H1 (cell line): Measurements from ENCODE around the gene SYT2. TPM values are rescaled to one million over a fixed set of nuclear protein-coding genes. Genes with fewer than 3 reads are reported as not detected.
"Not testable (repeated sequence)": the region's sequence is repeated elsewhere in the genome, so short reads cannot be mapped to it uniquely, and the experiment has no call there.

Experiments used
- CTCF ChIA-PET: fragments of 300-600 bp; sonication (Branson Sonifier 250); formaldehyde crosslinking; loops from one replicate; lab custom pipeline; 2021; ENCODE audit not compliant: partially characterized antibody; lab: Charles Lee
- POLR2A ChIA-PET: fragments of 300-600 bp; sonication (Branson Sonifier 250); formaldehyde crosslinking; loops from one replicate; lab custom pipeline; 2021; ENCODE audit warnings: inconsistent platforms; ENCODE audit not compliant: partially characterized antibody; lab: Charles Lee
- DNase-seq, 2 experiments: peaks; one replicate each; pipeline versions ENCODE4 v3.0.0 to v3.0.0-alpha.2; 2010 to 2022; ENCODE audit warnings: low spot score in 2 of 2, low read depth in 1 of 2, mixed read lengths in 1 of 2
- FAIRE-seq: peaks from 2 replicates; lab custom pipeline; 2011; peaks lifted over from hg19 to GRCh38; lab: Jason Lieb, UNC
- H2AFZ ChIP-seq: 2 replicates; pipeline ENCODE4 v1.8.1; 2012; ENCODE audit warnings: low read length, inconsistent platforms
- H2AK5ac ChIP-seq: 2 replicates; pipeline ENCODE4 v1.6.1; 2013; ENCODE audit warnings: low read depth, low read length
- H2BK120ac ChIP-seq: replicated peaks from 2 replicates; pipeline ENCODE3; 2013; ENCODE audit warnings: low read depth, low read length, inconsistent platforms
- H2BK12ac ChIP-seq: 2 replicates; pipeline ENCODE4 v1.6.1; 2013; ENCODE audit warnings: low read depth, low read length
- H2BK15ac ChIP-seq: 2 replicates; pipeline ENCODE4 v1.6.1; 2013; ENCODE audit warnings: low read length
- H2BK20ac ChIP-seq: 2 replicates; pipeline ENCODE4 v1.6.1; 2013; ENCODE audit warnings: low read length
- H2BK5ac ChIP-seq: 2 replicates; pipeline ENCODE4 v1.6.1; 2013; ENCODE audit warnings: low read depth, low read length
- H3K14ac ChIP-seq: 2 replicates; pipeline ENCODE4 v1.6.1; 2013; ENCODE audit warnings: inconsistent platforms; ENCODE audit not compliant: insufficient read length
- H3K18ac ChIP-seq: 2 replicates; pipeline ENCODE4 v1.6.1; 2013; ENCODE audit warnings: low read length; ENCODE audit errors: extremely low read depth
- H3K23ac ChIP-seq: 2 replicates; pipeline ENCODE4 v1.6.1; 2013; ENCODE audit warnings: inconsistent platforms; ENCODE audit not compliant: insufficient read length
- H3K23me2 ChIP-seq: 2 replicates; pipeline ENCODE4 v1.6.1; 2013; ENCODE audit warnings: low read depth, low read length
- H3K27ac ChIP-seq: 2 replicates; pipeline ENCODE4 v1.6.1; 2011; ENCODE audit warnings: low read depth, low read length, inconsistent platforms
- H3K27me3 ChIP-seq, 4 experiments: replicated peaks in 1 of 4; 1 replicate in 1 of 4; 2 replicates in 3 of 4; pipeline versions ENCODE4 v1.6.1 to v1.8.1; 2011 to 2013; ENCODE audit warnings: low read length in 3 of 4, mild to moderate bottlenecking in 3 of 4, inconsistent platforms in 2 of 4, mixed read lengths in 2 of 4, moderate library complexity in 1 of 4; ENCODE audit not compliant: control insufficient read depth in 3 of 4, insufficient read depth in 3 of 4; ENCODE audit errors: extremely low read depth in 1 of 4
- H3K36me3 ChIP-seq, 4 experiments: 2 replicates each; pipeline versions ENCODE4 v1.6.1 to v1.8.1; 2011 to 2013; ENCODE audit warnings: mild to moderate bottlenecking in 4 of 4, low read length in 3 of 4, moderate library complexity in 2 of 4, control low read depth in 1 of 4, inconsistent platforms in 1 of 4; ENCODE audit not compliant: insufficient read depth in 4 of 4, control insufficient read depth in 2 of 4
- H3K4ac ChIP-seq: replicated peaks from 2 replicates; pipeline ENCODE3; 2013; ENCODE audit warnings: low read length, low read depth, mixed read lengths, inconsistent platforms; ENCODE audit not compliant: insufficient read length
- H3K4me1 ChIP-seq, 4 experiments: replicated peaks in 1 of 4; 1 replicate in 1 of 4; 2 replicates in 3 of 4; pipeline versions ENCODE4 v1.6.1 to v1.8.1; 2011 to 2013; ENCODE audit warnings: low read length in 3 of 4, inconsistent platforms in 2 of 4, mixed read lengths in 1 of 4; ENCODE audit not compliant: insufficient read depth in 4 of 4, control insufficient read depth in 3 of 4
- H3K4me2 ChIP-seq, 2 experiments: 2 replicates each; pipeline versions ENCODE4 v1.6.1 to v1.8.1; 2011 to 2013; ENCODE audit warnings: low read depth in 2 of 2, low read length in 2 of 2, control low read depth in 1 of 2, inconsistent platforms in 1 of 2, mild to moderate bottlenecking in 1 of 2; ENCODE audit not compliant: insufficient read depth in 1 of 2
- H3K4me3 ChIP-seq, 4 experiments: fragments of 200-600, 300-600 bp in 1 of 4; sonication (generic), shearing (Covaris generic), sonication (Bioruptor Twin) in 1 of 4; 2 replicates each; pipeline versions ENCODE4 v1.5.1 to v1.8.1; 2011 to 2016; ENCODE audit warnings: low read length in 4 of 4, low read depth in 3 of 4, control low read depth in 2 of 4, inconsistent platforms in 2 of 4, mild to moderate bottlenecking in 2 of 4, mixed read lengths in 1 of 4, moderate library complexity in 1 of 4; ENCODE audit not compliant: insufficient read depth in 2 of 4; ENCODE audit errors: extremely low read depth in 1 of 4
- H3K56ac ChIP-seq: replicated peaks from 2 replicates; pipeline ENCODE3; 2013; ENCODE audit warnings: low read depth, mild to moderate bottlenecking, mixed read lengths, low read length, inconsistent platforms; ENCODE audit not compliant: insufficient read length
- H3K79me1 ChIP-seq: 2 replicates; pipeline ENCODE4 v1.6.1; 2013; ENCODE audit warnings: low read depth, low read length, control low read depth
- H3K79me2 ChIP-seq, 2 experiments: 2 replicates each; pipeline versions ENCODE4 v1.6.1 to v1.8.1; 2012 to 2013; ENCODE audit warnings: low read length in 2 of 2, mild to moderate bottlenecking in 2 of 2, inconsistent platforms in 1 of 2; ENCODE audit not compliant: insufficient read depth in 2 of 2, control insufficient read depth in 1 of 2
- H3K9ac ChIP-seq, 4 experiments: replicated peaks in 1 of 4; 1 replicate in 1 of 4; 2 replicates in 3 of 4; pipeline versions ENCODE4 v1.6.1 to v1.8.1; 2011 to 2013; ENCODE audit warnings: low read depth in 3 of 4, low read length in 3 of 4, control low read depth in 2 of 4, mild to moderate bottlenecking in 2 of 4, moderate library complexity in 2 of 4, inconsistent platforms in 1 of 4; ENCODE audit errors: extremely low read depth in 1 of 4
- H3K9me3 ChIP-seq, 2 experiments: 2 replicates each; pipeline versions ENCODE4 v1.6.1 to v1.8.1; 2012 to 2013; ENCODE audit warnings: mild to moderate bottlenecking in 2 of 2, moderate library complexity in 2 of 2, control low read depth in 1 of 2, inconsistent platforms in 1 of 2, low read depth in 1 of 2, low read length in 1 of 2, mixed read lengths in 1 of 2; ENCODE audit not compliant: insufficient read depth in 2 of 2
- H4K20me1 ChIP-seq, 2 experiments: replicated peaks in 1 of 2; 2 replicates each; pipeline versions ENCODE3 to v1.8.1; 2011 to 2013; ENCODE audit warnings: inconsistent platforms in 2 of 2, low read length in 2 of 2, mild to moderate bottlenecking in 1 of 2; ENCODE audit not compliant: insufficient read depth in 2 of 2, control insufficient read depth in 1 of 2
- H4K5ac ChIP-seq: 2 replicates; pipeline ENCODE4 v1.6.1; 2013; ENCODE audit warnings: low read length, low read depth, mixed read lengths, inconsistent platforms; ENCODE audit not compliant: insufficient read length
- H4K8ac ChIP-seq: 2 replicates; pipeline ENCODE4 v1.8.0; 2013; ENCODE audit warnings: mild to moderate bottlenecking, moderate library complexity, low read length, inconsistent platforms; ENCODE audit not compliant: insufficient read depth; ENCODE audit errors: extremely low read depth
- H4K91ac ChIP-seq: replicated peaks from 2 replicates; pipeline ENCODE3; 2013; ENCODE audit warnings: low read length, mixed read lengths, inconsistent platforms; ENCODE audit not compliant: insufficient read length
- WGBS, 2 experiments: shearing (Covaris generic) in 1 of 2; methylation state at CpG; one replicate each; pipeline versions ENCODE4 v1.1.6 to v1.1.7; 2013 to 2015; ENCODE audit warnings: low lambda C conversion rate in 2 of 2, mixed read lengths in 2 of 2, inconsistent platforms in 1 of 2, low coverage in 1 of 2, missing lambda C conversion rate in 1 of 2; ENCODE audit not compliant: insufficient replicate concordance in 2 of 2, insufficient coverage in 1 of 2, insufficient read length in 1 of 2; ENCODE audit errors: extremely low coverage in 1 of 2, missing lambda C conversion rate in 1 of 2; 5-methylcytosine and 5-hydroxymethylcytosine counted together
- polyA plus RNA-seq, 7 experiments: library from polyadenylated mRNA; depleted of rRNA in 3 of 7; stranded (reverse) in 5 of 7; unstranded in 2 of 7; fragments of >200 nt in 5 of 7; fragments of 200-250 nt in 2 of 7; gene quantifications; 1 replicate in 5 of 7; 2 replicates in 1 of 7; 4 replicates in 1 of 7; pipeline versions ENCODE4 v1.2.1 to v1.2.3, GENCODE V29; 2011 to 2013; ENCODE audit warnings: missing spikeins in 2 of 7, mixed read lengths in 2 of 7
- total RNA-seq: library from RNA; stranded (reverse); fragmentation: NEBNext Ultra II Directional; extraction: Animal tissue kit (Norgen Biotek cat#: 25700); gene quantifications from 2 replicates; pipeline ENCODE4 v1.2.1, GENCODE V29; 2021

SYT2 gene
- total and polyA plus RNA-seq, 2 of the 8 experiments (the other 6 are each of a cell fraction or from before 2014, with no cell fraction given), result 2.8 to 11.0 TPM

GRCh38 chr1:202553078-202553477 is 157.2 kb downstream of the SYT2 start:
- H2BK15ac ChIP-seq, H3K56ac ChIP-seq, H3K79me2 ChIP-seq, H3K14ac ChIP-seq, H3K9me3 ChIP-seq, DNase-seq, H3K4me3 ChIP-seq, H2BK5ac ChIP-seq, H4K20me1 ChIP-seq, H4K5ac ChIP-seq, H3K9ac ChIP-seq, FAIRE-seq, H2BK12ac ChIP-seq, H3K79me1 ChIP-seq, POLR2A ChIA-PET, H3K36me3 ChIP-seq, H2AFZ ChIP-seq, H3K4me2 ChIP-seq, H3K18ac ChIP-seq, H3K4me1 ChIP-seq, H3K27ac ChIP-seq, H3K23ac ChIP-seq, H2BK120ac ChIP-seq, H3K4ac ChIP-seq, H3K23me2 ChIP-seq, H4K91ac ChIP-seq, H4K8ac ChIP-seq, H3K27me3 ChIP-seq, H2AK5ac ChIP-seq, H2BK20ac ChIP-seq: not testable (repeated sequence)
- CTCF ChIA-PET, result interaction anchor here (0.7 to 4.1 kb wide), 5 partner anchors 9 to 50 kb away, joined by 3 to 22 read pairs (median 7); no protein-coding TSS in a partner anchor
- WGBS, 2 experiments, result 95% methylated on average over 1 of the region's 1 CpG; no CpG with 5 or more reads in 1 of the 2 experiments

GRCh38 chr1:202552615-202553014 is 157.6 kb downstream of the SYT2 start:
- H2BK15ac ChIP-seq, H2BK12ac ChIP-seq, H3K23ac ChIP-seq, DNase-seq, H2BK120ac ChIP-seq, H4K5ac ChIP-seq, H3K79me1 ChIP-seq, H3K9ac ChIP-seq, H2BK20ac ChIP-seq, H3K27ac ChIP-seq, FAIRE-seq, H2AK5ac ChIP-seq, H3K56ac ChIP-seq, H3K4me2 ChIP-seq, H3K27me3 ChIP-seq, H3K9me3 ChIP-seq, H2AFZ ChIP-seq, H2BK5ac ChIP-seq, H4K8ac ChIP-seq, H3K14ac ChIP-seq, H3K18ac ChIP-seq, H4K20me1 ChIP-seq, H3K79me2 ChIP-seq, H4K91ac ChIP-seq, H3K36me3 ChIP-seq, H3K4ac ChIP-seq, H3K23me2 ChIP-seq, H3K4me3 ChIP-seq, H3K4me1 ChIP-seq: not testable (repeated sequence)
- CTCF ChIA-PET, result interaction anchor here (1.8 to 4.1 kb wide), 2 partner anchors 10 to 20 kb away, joined by 7 to 22 read pairs; no protein-coding TSS in a partner anchor
- POLR2A ChIA-PET, result interaction anchor here (1.5 kb wide), 1 partner anchor 9 kb away, joined by 3 read pairs; no protein-coding TSS in a partner anchor
